ENCODE measurements around the gene TOR2A.

The TOR2A gene

GRCh38 chr9:127728808-127729207 lies 6.3 kb downstream of the TOR2A start:
- H3K27me3 ChIP-seq (ENCODE audit: control insufficient read depth, insufficient read depth, low read length) = no peaks in the 10 kb centered on the region
- H3K9ac ChIP-seq (ENCODE audit: low read length) = no peak overlapping the region
- H3K36me3 ChIP-seq (ENCODE audit: control insufficient read depth, insufficient read depth, low read length) = no peaks in the 10 kb centered on the region
- H3K27ac ChIP-seq (ENCODE audit: low read depth, low read length) = no peak overlapping the region
- peaks cover 9% of the 10 kb centered on the region; the same call in 1 of the 2 replicates for H3K4me1 ChIP-seq (ENCODE audit: control insufficient read depth, insufficient read depth, low read length)
- no peaks in the 10 kb centered on the region for H3K9me3 ChIP-seq (ENCODE audit: control insufficient read depth, insufficient read depth, low read depth, low read length)
- H3K4me3 ChIP-seq (ENCODE audit: low read depth, low read length) = no peak overlapping the region

DNA sequence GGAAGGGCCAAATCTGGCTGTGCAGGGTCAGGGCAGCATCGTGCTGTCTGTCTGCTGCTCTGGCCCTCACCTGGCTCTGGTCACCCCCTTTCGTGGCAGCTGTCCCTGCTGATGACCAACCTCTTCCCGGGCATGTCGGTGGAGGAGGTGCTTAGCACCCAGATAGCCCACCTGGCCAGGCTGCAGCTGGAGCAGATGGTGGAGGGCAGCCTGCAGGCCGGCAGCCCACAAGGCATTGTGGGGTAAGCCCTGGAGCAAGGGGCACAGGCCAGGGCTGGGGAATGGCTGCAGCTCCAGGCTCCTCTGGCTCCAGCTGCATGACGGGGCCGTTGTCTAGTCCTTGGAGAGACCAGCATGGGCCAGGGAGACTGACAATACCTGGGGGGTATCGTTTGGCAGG lies 8.2 kb downstream of the TOR2A start:
- peaks cover 10% of the 10 kb centered on the region; the same call in 1 of the 2 replicates for H3K4me1 ChIP-seq (ENCODE audit: control insufficient read depth, insufficient read depth, low read length)
- H3K27ac ChIP-seq (ENCODE audit: low read depth, low read length) = no peak overlapping the region
- no peaks in the 10 kb centered on the region for H3K36me3 ChIP-seq (ENCODE audit: control insufficient read depth, insufficient read depth, low read length)
- H3K9me3 ChIP-seq (ENCODE audit: control insufficient read depth, insufficient read depth, low read depth, low read length) = no peaks in the 10 kb centered on the region
- H3K4me3 ChIP-seq (ENCODE audit: low read depth, low read length) = no peak overlapping the region
- no peak overlapping the region for H3K9ac ChIP-seq (ENCODE audit: low read length)
- no peaks in the 10 kb centered on the region for H3K27me3 ChIP-seq (ENCODE audit: control insufficient read depth, insufficient read depth, low read length)

DNA sequence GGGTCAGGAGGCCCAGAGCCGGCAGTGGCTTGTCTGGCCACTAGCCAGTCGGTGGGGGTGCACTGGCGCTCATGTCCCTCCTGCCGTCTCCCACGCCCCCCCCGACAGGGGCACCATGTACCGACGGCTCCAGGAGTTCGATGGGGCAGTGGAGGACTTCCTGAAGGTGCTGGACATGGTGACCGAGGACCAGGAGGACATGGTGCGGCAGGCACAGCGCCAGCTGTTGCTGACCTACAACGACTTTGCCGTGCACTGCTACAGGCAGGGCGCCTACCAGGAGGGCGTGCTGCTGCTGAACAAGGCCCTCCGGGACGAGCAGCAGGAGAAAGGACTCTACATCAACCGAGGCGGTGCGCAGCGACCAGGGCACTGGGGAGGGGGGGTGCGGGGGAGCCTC lies 11.1 kb downstream of the TOR2A start:
- H3K4me1 ChIP-seq (ENCODE audit: control insufficient read depth, insufficient read depth, low read length) = peaks cover 13% of the 10 kb centered on the region; the same call in 1 of the 2 replicates
- no peak overlapping the region for H3K4me3 ChIP-seq (ENCODE audit: low read depth, low read length)
- H3K36me3 ChIP-seq (ENCODE audit: control insufficient read depth, insufficient read depth, low read length) = no peaks in the 10 kb centered on the region
- H3K27me3 ChIP-seq (ENCODE audit: control insufficient read depth, insufficient read depth, low read length) = no peaks in the 10 kb centered on the region
- H3K9me3 ChIP-seq (ENCODE audit: control insufficient read depth, insufficient read depth, low read depth, low read length) = no peaks in the 10 kb centered on the region
- H3K9ac ChIP-seq (ENCODE audit: low read length) = no peak overlapping the region
- no peak overlapping the region for H3K27ac ChIP-seq (ENCODE audit: low read depth, low read length)

DNA sequence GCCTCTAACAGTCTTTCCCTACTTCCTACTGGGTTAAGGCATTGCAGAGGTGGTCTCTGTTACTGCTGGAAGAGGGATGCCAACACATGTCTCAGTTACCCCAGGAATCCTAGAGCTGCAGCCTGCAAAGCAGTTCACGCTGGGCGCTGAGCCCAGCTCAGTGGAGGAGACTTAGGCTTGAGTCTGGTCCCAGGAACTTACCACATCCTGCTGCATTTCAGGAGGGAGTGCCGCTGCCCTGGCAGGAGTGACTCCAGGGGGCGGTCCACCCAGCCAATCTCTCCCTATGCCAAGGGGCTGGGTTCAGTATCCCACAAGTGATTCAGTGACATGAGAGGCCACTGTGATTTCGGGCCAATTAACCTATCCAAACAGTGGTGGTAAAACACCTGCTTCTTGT lies 11.7 kb downstream of the TOR2A start:
- peaks cover 13% of the 10 kb centered on the region; the same call in 1 of the 2 replicates for H3K4me1 ChIP-seq (ENCODE audit: control insufficient read depth, insufficient read depth, low read length)
- no peak overlapping the region for H3K4me3 ChIP-seq (ENCODE audit: low read depth, low read length)
- no peaks in the 10 kb centered on the region for H3K9me3 ChIP-seq (ENCODE audit: control insufficient read depth, insufficient read depth, low read depth, low read length)
- H3K27ac ChIP-seq (ENCODE audit: low read depth, low read length) = no peak overlapping the region
- H3K9ac ChIP-seq (ENCODE audit: low read length) = no peak overlapping the region
- H3K27me3 ChIP-seq (ENCODE audit: control insufficient read depth, insufficient read depth, low read length) = no peaks in the 10 kb centered on the region
- no peaks in the 10 kb centered on the region for H3K36me3 ChIP-seq (ENCODE audit: control insufficient read depth, insufficient read depth, low read length)

- no peaks in the 10 kb centered on the region for H3K9me3 ChIP-seq (ENCODE audit: control insufficient read depth, insufficient read depth, low read depth, low read length)
- H3K27ac ChIP-seq (ENCODE audit: low read depth, low read length) = no peak overlapping the region
- H3K4me1 ChIP-seq (ENCODE audit: control insufficient read depth, insufficient read depth, low read length) = peaks cover 13% of the 10 kb centered on the region; the same call in 1 of the 2 replicates
- no peak overlapping the region for H3K9ac ChIP-seq (ENCODE audit: low read length)
- H3K4me3 ChIP-seq (ENCODE audit: low read depth, low read length) = no peak overlapping the region
- no peaks in the 10 kb centered on the region for H3K36me3 ChIP-seq (ENCODE audit: control insufficient read depth, insufficient read depth, low read length)
- no peaks in the 10 kb centered on the region for H3K27me3 ChIP-seq (ENCODE audit: control insufficient read depth, insufficient read depth, low read length)
Measured at GRCh38 chr9:127723013-127723412, 12.1 kb downstream of the TOR2A start.

GRCh38 chr9:127722055-127722745 lies 12.9 kb downstream of the TOR2A start:
- H3K4me1 ChIP-seq (ENCODE audit: control insufficient read depth, insufficient read depth, low read length) = peaks cover 13% of the 10 kb centered on the region; the same call in 1 of the 2 replicates

GRCh38 chr9:127721391-127721821 lies 13.7 kb downstream of the TOR2A start:
- H3K36me3 ChIP-seq (ENCODE audit: control insufficient read depth, insufficient read depth, low read length) = no peaks in the 10 kb centered on the region
- H3K9ac ChIP-seq (ENCODE audit: low read length) = no peak overlapping the region
- no peaks in the 10 kb centered on the region for H3K27me3 ChIP-seq (ENCODE audit: control insufficient read depth, insufficient read depth, low read length)
- H3K4me3 ChIP-seq (ENCODE audit: low read depth, low read length) = no peak overlapping the region
- no peaks in the 10 kb centered on the region for H3K9me3 ChIP-seq (ENCODE audit: control insufficient read depth, insufficient read depth, low read depth, low read length)
- no peak overlapping the region for H3K27ac ChIP-seq (ENCODE audit: low read depth, low read length)
- H3K4me1 ChIP-seq (ENCODE audit: control insufficient read depth, insufficient read depth, low read length) = peaks cover 13% of the 10 kb centered on the region; the same call in 1 of the 2 replicates

More at GRCh38 chr9:127722055-127722745, 12.9 kb downstream of the TOR2A start:
- Histone ChIP-seq H3K27ac (ENCODE audit: low read depth, low read length) (no peak overlapping the region), H3K36me3 (ENCODE audit: control insufficient read depth, insufficient read depth, low read length) (no peaks in the 10 kb centered on the region), H3K9ac (ENCODE audit: low read length) (no peak overlapping the region), H3K27me3 (ENCODE audit: control insufficient read depth, insufficient read depth, low read length) (no peaks in the 10 kb centered on the region), H3K9me3 (ENCODE audit: control insufficient read depth, insufficient read depth, low read depth, low read length) (no peaks in the 10 kb centered on the region), H3K4me3 (ENCODE audit: low read depth, low read length) (no peak overlapping the region)

GRCh38 chr9:127720865-127721227 lies 14.2 kb downstream of the TOR2A start:
- H3K9me3 ChIP-seq (ENCODE audit: control insufficient read depth, insufficient read depth, low read depth, low read length) = no peaks in the 10 kb centered on the region
- H3K36me3 ChIP-seq (ENCODE audit: control insufficient read depth, insufficient read depth, low read length) = no peaks in the 10 kb centered on the region
- H3K27me3 ChIP-seq (ENCODE audit: control insufficient read depth, insufficient read depth, low read length) = no peaks in the 10 kb centered on the region
- no peak overlapping the region for H3K27ac ChIP-seq (ENCODE audit: low read depth, low read length)
- H3K4me3 ChIP-seq (ENCODE audit: low read depth, low read length) = no peak overlapping the region
- H3K9ac ChIP-seq (ENCODE audit: low read length) = no peak overlapping the region
- H3K4me1 ChIP-seq (ENCODE audit: control insufficient read depth, insufficient read depth, low read length) = peaks cover 16% of the 10 kb centered on the region

DNA sequence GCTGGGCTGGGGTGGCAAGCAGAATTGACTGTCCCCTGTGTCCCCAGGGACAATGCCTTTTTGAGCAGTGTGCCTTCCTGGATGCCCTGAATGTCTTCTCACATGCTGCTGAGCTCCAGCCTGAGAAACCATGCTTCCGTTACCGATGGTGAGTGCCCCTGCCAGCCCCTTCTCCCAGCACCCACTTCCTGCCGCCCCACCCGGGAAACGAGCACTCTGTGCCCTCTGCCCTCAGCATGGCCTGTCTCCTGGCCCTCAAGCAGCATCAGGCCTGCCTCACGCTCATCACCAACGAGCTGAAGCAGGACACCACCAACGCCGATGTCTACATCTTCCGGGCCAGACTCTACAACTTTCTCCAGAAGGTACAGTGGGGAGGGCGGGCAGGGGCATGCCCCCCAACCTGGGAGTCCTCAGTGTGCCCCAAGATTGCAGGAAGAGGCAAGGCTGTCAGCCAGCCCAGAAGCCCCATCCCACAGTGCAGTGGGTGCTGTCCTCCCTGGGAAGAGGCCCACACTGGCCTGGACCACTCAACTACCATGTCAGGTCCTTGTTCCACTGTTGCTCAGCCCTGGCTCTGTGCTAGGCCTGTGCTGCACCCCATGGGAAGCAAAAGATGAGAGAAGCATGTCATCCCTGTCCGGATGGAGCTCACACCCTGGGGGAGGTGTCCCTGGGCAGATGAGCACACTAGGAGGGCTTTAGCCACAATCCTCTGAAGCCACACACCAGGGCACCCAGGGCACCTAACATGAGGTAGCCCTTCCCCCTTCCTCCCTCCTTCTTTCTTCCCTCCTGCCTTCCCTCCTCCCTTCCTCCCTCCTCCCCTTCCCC lies 14.8 kb downstream of the TOR2A start:
- Histone ChIP-seq H3K27me3 (ENCODE audit: control insufficient read depth, insufficient read depth, low read length) (no peaks in the 10 kb centered on the region), H3K4me3 (ENCODE audit: low read depth, low read length) (no peak overlapping the region), H3K9me3 (ENCODE audit: control insufficient read depth, insufficient read depth, low read depth, low read length) (no peaks in the 10 kb centered on the region), H3K36me3 (ENCODE audit: control insufficient read depth, insufficient read depth, low read length) (no peaks in the 10 kb centered on the region), H3K4me1 (ENCODE audit: control insufficient read depth, insufficient read depth, low read length) (peaks cover 16% of the 10 kb centered on the region), H3K27ac (ENCODE audit: low read depth, low read length) (no peak overlapping the region), H3K9ac (ENCODE audit: low read length) (no peak overlapping the region)

DNA sequence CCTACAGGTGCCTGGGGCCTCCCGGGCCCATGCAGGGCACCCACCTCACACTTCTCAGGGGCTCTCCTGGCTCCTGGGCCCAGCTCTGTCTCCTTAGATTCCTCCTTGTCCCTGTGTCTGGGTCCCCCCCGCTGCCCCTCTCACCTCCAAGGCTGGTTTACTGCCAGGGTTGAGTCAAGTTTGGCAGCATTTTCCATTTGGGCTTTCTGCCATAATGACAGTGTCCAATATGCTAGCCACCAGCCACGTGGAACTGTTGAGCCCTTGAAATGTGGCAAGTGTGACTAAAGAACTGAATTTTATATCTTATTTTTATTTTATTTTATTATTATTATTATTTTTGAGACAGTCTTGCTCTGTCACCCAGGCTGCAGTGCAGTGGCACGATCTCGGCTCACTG lies 17.3 kb downstream of the TOR2A start:
- Histone ChIP-seq H3K9ac (ENCODE audit: low read length) (no peak overlapping the region), H3K27me3 (ENCODE audit: control insufficient read depth, insufficient read depth, low read length) (peaks cover 7% of the 10 kb centered on the region; the same call in 1 of the 2 replicates), H3K36me3 (ENCODE audit: control insufficient read depth, insufficient read depth, low read length) (no peaks in the 10 kb centered on the region), H3K4me3 (ENCODE audit: low read depth, low read length) (no peak overlapping the region), H3K27ac (ENCODE audit: low read depth, low read length) (no peak overlapping the region), H3K4me1 (ENCODE audit: control insufficient read depth, insufficient read depth, low read length) (peaks cover 14% of the 10 kb centered on the region), H3K9me3 (ENCODE audit: control insufficient read depth, insufficient read depth, low read depth, low read length) (no peaks in the 10 kb centered on the region)

DNA sequence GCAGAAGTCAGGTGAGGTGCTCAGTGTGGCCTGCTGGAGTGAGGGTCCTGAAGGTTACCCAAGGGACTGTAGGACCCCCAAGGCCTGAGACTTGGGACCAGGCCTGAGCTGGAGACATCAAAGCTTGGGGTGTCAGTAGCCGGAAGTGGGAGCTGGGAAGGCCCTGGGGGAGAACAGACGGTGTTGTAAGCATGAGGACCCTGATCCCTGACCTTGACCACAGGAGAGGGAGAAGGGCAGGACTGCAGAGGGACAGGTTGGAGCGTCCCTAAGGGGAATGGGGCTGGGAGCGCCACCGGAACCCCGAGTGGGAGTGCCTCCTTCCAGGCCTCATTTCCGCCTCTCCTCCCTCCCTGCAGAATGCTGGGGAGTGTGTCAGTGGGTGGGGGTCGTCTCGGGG lies 18.7 kb downstream of the TOR2A start:
- Histone ChIP-seq H3K4me3 (ENCODE audit: low read depth, low read length) (peak overlapping the region; percentile 82; the same call in 1 of the 2 replicates), H3K4me1 (ENCODE audit: control insufficient read depth, insufficient read depth, low read length) (peaks cover 24% of the 10 kb centered on the region), H3K27ac (ENCODE audit: low read depth, low read length) (no peak overlapping the region), H3K9ac (ENCODE audit: low read length) (no peak overlapping the region), H3K27me3 (ENCODE audit: control insufficient read depth, insufficient read depth, low read length) (peaks cover 7% of the 10 kb centered on the region; the same call in 1 of the 2 replicates), H3K36me3 (ENCODE audit: control insufficient read depth, insufficient read depth, low read length) (no peaks in the 10 kb centered on the region), H3K9me3 (ENCODE audit: control insufficient read depth, insufficient read depth, low read depth, low read length) (no peaks in the 10 kb centered on the region)
